Liver (tissue), 3 donors: Measurements from ENCODE around the gene HIC2.

Experiments
- CTCF ChIP-seq: fragments of 150-350 bp; IDR thresholded peaks from 2 replicates; pipeline ENCODE4 v1.5.1; 2017; ENCODE audit warnings: improper control_type of control experiment, low read depth, low read length; ENCODE audit not compliant: missing input control
- JUND ChIP-seq, 2 donors: IDR thresholded peaks; 2 replicates each; pipeline ENCODE4 v1.6.1; 2016; ENCODE audit warnings: antibody characterized with exemption in 2 of 2
- RAD21 ChIP-seq, 2 donors: IDR thresholded peaks; 2 replicates each; pipeline ENCODE4 v1.6.1; 2016; ENCODE audit warnings: antibody characterized with exemption in 2 of 2, mild to moderate bottlenecking in 2 of 2
- donor health status: healthy.
- donor health status: healthy.

- TF ChIP-seq RAD21 (IDR thresholded peaks at IDR 0.05) (no peak), JUND (IDR thresholded peaks at IDR 0.05) (no peak), CTCF (no peak)
Observed at GRCh38 chr22:21446827-21447690, 29.9 kb downstream of the HIC2 start.
